GM19452 (cell line): ENCODE data around the gene ZNF609.
A peak's percentile ranks its signal among the peaks of the same experiment; 100 is the strongest.

Experiments used
- ATAC-seq: cut with Tn5 transposase; IDR thresholded peaks from one replicate; pipeline ENCODE4 v1.9.1; 2021; ENCODE audit not compliant: unreplicated experiment

ZNF609 gene

GRCh38 chr15:64687688-64688087 is 227.3 kb downstream of the ZNF609 start:
- ATAC-seq: no peak

- ATAC-seq: no peak
Observed at GRCh38 chr15:64688770-64689169, 228.4 kb downstream of the ZNF609 start.

- ATAC-seq: no peak
Observed at GRCh38 chr15:64690008-64690407, 229.6 kb downstream of the ZNF609 start.

GRCh38 chr15:64690578-64691296 is 230.4 kb downstream of the ZNF609 start:
- ATAC-seq: no peak

- no peak for ATAC-seq
Observed at GRCh38 chr15:64691896-64692565, 231.7 kb downstream of the ZNF609 start.

GRCh38 chr15:64693134-64693533 is 232.8 kb downstream of the ZNF609 start:
- no peak for ATAC-seq

- ATAC-seq: no peak
Observed at GRCh38 chr15:64694816-64695215, 234.4 kb downstream of the ZNF609 start.

- no peak for ATAC-seq
Observed at GRCh38 chr15:64695561-64695992, 235.2 kb downstream of the ZNF609 start.

- no peak for ATAC-seq
Observed at GRCh38 chr15:64696481-64696880, 236.1 kb downstream of the ZNF609 start.

- ATAC-seq: no peak
Observed at GRCh38 chr15:64697911-64698369, 237.6 kb downstream of the ZNF609 start.

GRCh38 chr15:64698823-64699222 is 238.4 kb downstream of the ZNF609 start:
- ATAC-seq: no peak

GRCh38 chr15:64699751-64700388 is 239.5 kb downstream of the ZNF609 start:
- no peak for ATAC-seq

GRCh38 chr15:64701051-64701450 is 240.7 kb downstream of the ZNF609 start:
- no peak for ATAC-seq

GRCh38 chr15:64701482-64702184 is 241.3 kb downstream of the ZNF609 start:
- ATAC-seq: no peak

GRCh38 chr15:64702816-64703631 is 242.6 kb downstream of the ZNF609 start:
- ATAC-seq: peak; percentile 83

- ATAC-seq: peak; percentile 17
Observed at GRCh38 chr15:64703632-64703959, 243.2 kb downstream of the ZNF609 start.

- no peak for ATAC-seq
Observed at GRCh38 chr15:64705006-64705405, 244.6 kb downstream of the ZNF609 start.

- no peak for ATAC-seq
Observed at GRCh38 chr15:64706011-64706911, 245.9 kb downstream of the ZNF609 start.

GRCh38 chr15:64710676-64711428 is 250.5 kb downstream of the ZNF609 start:
- no peak for ATAC-seq
